Dendritic cell treated with granulocyte-macrophage colony-stimulating factor and Interleukin-4, amounts not matched to agents 40 ng/mL and 50 ng/mL, for 4 days (primary cell): ENCODE results near the gene RCCD1.

ENCODE experiments used
- H3K27ac Mint-ChIP-seq: one replicate; pipeline ENCODE4 v1.8.0; 2022; ENCODE audit warnings: mild to moderate bottlenecking, mixed read lengths
- H3K27me3 Mint-ChIP-seq: one replicate; pipeline ENCODE4 v1.8.0; 2022; ENCODE audit warnings: mild to moderate bottlenecking, mixed read lengths
- H3K36me3 Mint-ChIP-seq: one replicate; pipeline ENCODE4 v1.8.0; 2022; ENCODE audit warnings: low read depth, mixed read lengths
- H3K4me1 Mint-ChIP-seq: one replicate; pipeline ENCODE4 v1.8.0; 2022; ENCODE audit warnings: low read depth, mixed read lengths
- H3K4me3 Mint-ChIP-seq: one replicate; pipeline ENCODE4 v1.8.0; 2022; ENCODE audit warnings: mild to moderate bottlenecking, moderate library complexity, mixed read lengths
- H3K9me3 Mint-ChIP-seq: one replicate; pipeline ENCODE4 v1.8.0; 2022; ENCODE audit warnings: mixed read lengths
- intact Hi-C: fragments of 100-400 bp; cut with micrococcal nuclease; formaldehyde crosslinking; loops from one replicate; pipeline ENCODE4 v1.15.0; 2022

The RCCD1 gene

GRCh38 chr15:90979582-90979981, 24.9 kb downstream of the RCCD1 start:
- H3K27me3 Mint-ChIP-seq = no peaks in the 10 kb centered on the region
- intact Hi-C loops = no loop called here
- no peaks in the 10 kb centered on the region for H3K9me3 Mint-ChIP-seq
- no peak overlapping the region for H3K4me3 Mint-ChIP-seq
- H3K27ac Mint-ChIP-seq = no peak overlapping the region
- peaks cover 20% of the 10 kb centered on the region for H3K36me3 Mint-ChIP-seq
- peaks cover 17% of the 10 kb centered on the region for H3K4me1 Mint-ChIP-seq

- intact Hi-C loops = no loop called here
- H3K4me3 Mint-ChIP-seq = no peak overlapping the region
- peaks cover 17% of the 10 kb centered on the region for H3K4me1 Mint-ChIP-seq
- no peaks in the 10 kb centered on the region for H3K27me3 Mint-ChIP-seq
- no peaks in the 10 kb centered on the region for H3K9me3 Mint-ChIP-seq
- peaks cover 9% of the 10 kb centered on the region for H3K36me3 Mint-ChIP-seq
- no peak overlapping the region for H3K27ac Mint-ChIP-seq
These were observed 27.0 kb downstream of the RCCD1 start for GRCh38 chr15:90981681-90982080.

- H3K36me3 Mint-ChIP-seq = peaks cover 9% of the 10 kb centered on the region
- no peak overlapping the region for H3K27ac Mint-ChIP-seq
- H3K27me3 Mint-ChIP-seq = no peaks in the 10 kb centered on the region
- intact Hi-C loops = no loop called here
- H3K9me3 Mint-ChIP-seq = no peaks in the 10 kb centered on the region
- no peak overlapping the region for H3K4me3 Mint-ChIP-seq
- H3K4me1 Mint-ChIP-seq = peaks cover 17% of the 10 kb centered on the region
These were observed 27.5 kb downstream of the RCCD1 start for GRCh38 chr15:90982135-90982534.

GRCh38 chr15:90986790-90987507, 32.3 kb downstream of the RCCD1 start:
- peaks cover 29% of the 10 kb centered on the region for H3K4me1 Mint-ChIP-seq

GRCh38 chr15:90987561-90988141, 33.0 kb downstream of the RCCD1 start:
- no peaks in the 10 kb centered on the region for H3K27me3 Mint-ChIP-seq
- H3K4me3 Mint-ChIP-seq = no peak overlapping the region
- no peaks in the 10 kb centered on the region for H3K36me3 Mint-ChIP-seq
- H3K9me3 Mint-ChIP-seq = no peaks in the 10 kb centered on the region
- intact Hi-C loops = no loop called here
- H3K27ac Mint-ChIP-seq = peak overlapping the region; percentile 77
- peaks cover 28% of the 10 kb centered on the region for H3K4me1 Mint-ChIP-seq

More at GRCh38 chr15:90986790-90987507, 32.3 kb downstream of the RCCD1 start:
- Mint-ChIP-seq H3K36me3 (no peaks in the 10 kb centered on the region), H3K27ac (no peak overlapping the region), H3K4me3 (no peak overlapping the region), H3K27me3 (no peaks in the 10 kb centered on the region), H3K9me3 (no peaks in the 10 kb centered on the region)
- intact Hi-C loops = no loop called here

- H3K4me3 Mint-ChIP-seq = peak overlapping the region; percentile 14
- intact Hi-C loops = no loop called here
- H3K9me3 Mint-ChIP-seq = no peaks in the 10 kb centered on the region
- peak overlapping the region; percentile 77 for H3K27ac Mint-ChIP-seq
- peaks cover 24% of the 10 kb centered on the region for H3K4me1 Mint-ChIP-seq
- H3K36me3 Mint-ChIP-seq = no peaks in the 10 kb centered on the region
- no peaks in the 10 kb centered on the region for H3K27me3 Mint-ChIP-seq
These were observed 33.6 kb downstream of the RCCD1 start for GRCh38 chr15:90988296-90988695.

- H3K36me3 Mint-ChIP-seq = peaks cover 2% of the 10 kb centered on the region
- H3K9me3 Mint-ChIP-seq = no peaks in the 10 kb centered on the region
- no peak overlapping the region for H3K4me3 Mint-ChIP-seq
- peaks cover 23% of the 10 kb centered on the region for H3K4me1 Mint-ChIP-seq
- intact Hi-C loops = no loop called here
- H3K27me3 Mint-ChIP-seq = no peaks in the 10 kb centered on the region
- H3K27ac Mint-ChIP-seq = peak overlapping the region; percentile 77
These were observed 34.5 kb downstream of the RCCD1 start for GRCh38 chr15:90989040-90989768.

DNA sequence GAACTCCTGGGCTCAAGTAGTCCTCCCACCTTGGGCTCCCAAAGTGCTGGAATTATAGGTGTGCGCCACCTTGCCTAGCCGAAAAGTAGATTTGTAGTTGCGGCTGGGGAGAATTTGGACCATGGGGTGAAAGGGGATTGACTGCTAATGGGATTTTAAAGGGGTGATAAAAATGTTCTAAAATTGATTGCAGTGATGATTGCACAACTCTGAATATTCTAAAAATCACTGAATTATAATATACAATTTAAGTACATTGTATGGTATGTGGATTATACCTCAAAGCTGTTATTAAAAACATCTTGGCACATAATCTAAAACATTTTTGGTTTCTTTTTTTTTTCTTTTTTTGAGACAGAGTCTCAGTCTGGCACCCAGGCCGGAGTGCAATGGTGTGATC, 35.8 kb downstream of the RCCD1 start:
- H3K27me3 Mint-ChIP-seq = no peaks in the 10 kb centered on the region
- peaks cover 6% of the 10 kb centered on the region for H3K36me3 Mint-ChIP-seq
- H3K4me3 Mint-ChIP-seq = no peak overlapping the region
- H3K27ac Mint-ChIP-seq = no peak overlapping the region
- intact Hi-C loops = no loop called here
- peaks cover 26% of the 10 kb centered on the region for H3K4me1 Mint-ChIP-seq
- H3K9me3 Mint-ChIP-seq = no peaks in the 10 kb centered on the region

- Mint-ChIP-seq H3K4me3 (no peak overlapping the region), H3K36me3 (peaks cover 6% of the 10 kb centered on the region), H3K27me3 (no peaks in the 10 kb centered on the region), H3K27ac (peak overlapping the region; percentile 28), H3K4me1 (peaks cover 26% of the 10 kb centered on the region), H3K9me3 (no peaks in the 10 kb centered on the region)
- intact Hi-C loops = no loop called here
These were observed 37.1 kb downstream of the RCCD1 start for GRCh38 chr15:90991587-90992285.

GRCh38 chr15:90994059-90994416, 39.4 kb downstream of the RCCD1 start:
- Mint-ChIP-seq H3K36me3 (peaks cover 27% of the 10 kb centered on the region), H3K4me3 (peak overlapping the region; percentile 100), H3K27ac (peak overlapping the region; percentile 96), H3K4me1 (peaks cover 13% of the 10 kb centered on the region), H3K27me3 (no peaks in the 10 kb centered on the region), H3K9me3 (no peaks in the 10 kb centered on the region)
- intact Hi-C loops = loop anchor here (1.0 to 2.0 kb wide), 2 partner anchors 28 to 39 kb away; partner anchors contain the start of genes RCCD1 and VPS33B

DNA sequence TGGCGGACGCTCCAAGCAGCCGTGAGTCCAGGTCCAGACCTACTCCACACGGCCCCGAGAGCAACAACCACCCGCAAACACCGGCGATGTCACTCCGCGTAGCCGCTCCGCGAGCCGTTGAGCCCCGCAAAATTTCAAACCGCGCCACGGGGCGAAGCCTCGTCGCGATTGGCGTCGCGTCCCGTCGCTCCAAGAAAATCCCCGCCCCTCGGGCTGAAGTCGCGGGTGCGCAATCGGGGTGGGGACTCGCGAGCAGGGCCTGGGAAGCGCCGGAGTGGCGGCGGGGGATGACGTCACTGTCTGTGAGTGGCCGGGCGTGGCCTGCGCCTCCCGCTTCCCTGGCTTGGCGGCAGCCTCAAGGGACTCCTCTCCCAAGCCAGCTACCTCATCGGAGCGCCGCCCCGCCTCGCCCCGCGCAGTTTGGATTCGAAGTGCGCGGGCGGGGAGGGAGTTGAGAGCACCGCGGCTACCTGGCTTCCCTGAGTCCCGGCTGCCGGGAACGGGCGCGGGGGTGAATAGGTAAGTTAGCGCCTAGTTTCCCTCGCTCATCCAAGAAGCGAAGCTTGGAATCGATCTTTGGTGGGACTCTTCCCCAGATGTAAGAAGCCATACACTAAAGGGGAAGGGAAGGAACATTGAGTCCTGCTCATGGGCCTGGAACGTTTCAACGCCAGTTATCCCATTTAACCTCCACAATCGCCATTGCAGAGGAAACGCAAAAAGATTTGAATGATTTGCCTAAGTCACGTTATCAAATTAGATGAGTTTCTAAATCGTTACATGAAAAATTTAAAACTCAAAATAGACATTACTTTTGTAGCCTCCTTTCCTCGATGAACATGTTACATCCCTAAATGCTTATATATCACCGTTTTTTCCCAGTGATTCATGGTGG, 40.0 kb downstream of the RCCD1 start, which contains the start of gene PRC1:
Gene PRC1 (minus strand): TSS at position 119 of the 895 bp plus-strand sequence. CDS start 118 bp downstream, at position 1.
- H3K27me3 Mint-ChIP-seq = no peaks in the 10 kb centered on the region
- intact Hi-C loops = loop anchor here (1.0 to 2.0 kb wide), 2 partner anchors 28 to 40 kb away; partner anchors contain the start of genes RCCD1 and VPS33B
- H3K4me3 Mint-ChIP-seq = peak within 1 kb of the TSS; percentile 100
- H3K36me3 Mint-ChIP-seq = peaks cover 33% of the 10 kb centered on the region
- peak within 1 kb of the TSS; percentile 96 for H3K27ac Mint-ChIP-seq
- H3K9me3 Mint-ChIP-seq = no peaks in the 10 kb centered on the region
- peaks cover 13% of the 10 kb centered on the region for H3K4me1 Mint-ChIP-seq

DNA sequence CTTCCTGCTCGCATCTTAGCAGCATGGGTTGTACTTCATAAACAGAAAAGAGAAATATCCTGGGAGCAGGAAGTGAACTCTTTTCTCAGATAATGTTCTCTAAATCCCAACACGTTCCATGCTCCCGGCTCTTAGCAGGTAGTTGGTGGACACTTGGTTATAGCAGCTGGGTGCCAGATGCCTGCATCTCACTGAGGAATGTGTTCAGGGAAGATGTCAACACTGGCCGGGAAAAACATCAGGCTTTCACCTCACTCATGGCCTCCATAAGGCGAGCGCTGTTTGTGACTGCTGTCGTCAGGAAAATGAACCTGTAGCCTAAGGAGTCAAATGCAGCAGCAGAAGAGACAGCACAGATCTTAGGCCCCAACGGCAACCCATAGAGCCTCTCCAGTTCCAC, 44.1 kb downstream of the RCCD1 start:
- intact Hi-C loops = no loop called here
- Mint-ChIP-seq H3K27ac (no peak overlapping the region), H3K27me3 (no peaks in the 10 kb centered on the region), H3K9me3 (no peaks in the 10 kb centered on the region), H3K4me3 (no peak overlapping the region), H3K4me1 (peaks cover 4% of the 10 kb centered on the region), H3K36me3 (peaks cover 74% of the 10 kb centered on the region)

GRCh38 chr15:91001209-91001608, 46.5 kb downstream of the RCCD1 start:
- Mint-ChIP-seq H3K4me1 (no peaks in the 10 kb centered on the region), H3K27me3 (no peaks in the 10 kb centered on the region), H3K27ac (no peak overlapping the region), H3K36me3 (peaks cover 93% of the 10 kb centered on the region), H3K9me3 (no peaks in the 10 kb centered on the region), H3K4me3 (no peak overlapping the region)
- intact Hi-C loops = no loop called here
